ENCODE results near the gene LTF.

Gene LTF

GRCh38 chr3:46464326-46465195, at the start of gene LTF:
Gene LTF (minus strand): TSS chr3:46464905. CDS start chr3:46464867, 38 bp downstream.
- no peak for TF ChIP-seq CTCF (IDR thresholded peaks at IDR 0.05; ENCODE audit: low read length, missing control alignments)
- no peak for DNase-seq (ENCODE audit: low read depth)
- H3K4me3 ChIP-seq (replicated peaks; ENCODE audit: low read depth, low read length): no peak within 1 kb of the TSS

- DNase-seq (ENCODE audit: low read depth): no peak
- H3K4me3 ChIP-seq (replicated peaks; ENCODE audit: low read depth, low read length): no peak overlapping the region
- TF ChIP-seq CTCF (IDR thresholded peaks at IDR 0.05; ENCODE audit: low read length, missing control alignments): no peak
These were observed 47.6 kb upstream of the LTF start for GRCh38 chr3:46512191-46512749.

- DNase-seq (ENCODE audit: low read depth): no peak
- TF ChIP-seq CTCF (IDR thresholded peaks at IDR 0.05; ENCODE audit: low read length, missing control alignments): no peak
- H3K4me3 ChIP-seq (replicated peaks; ENCODE audit: low read depth, low read length): no peak overlapping the region
These were observed 45.0 kb upstream of the LTF start for GRCh38 chr3:46509661-46510187.

DNA sequence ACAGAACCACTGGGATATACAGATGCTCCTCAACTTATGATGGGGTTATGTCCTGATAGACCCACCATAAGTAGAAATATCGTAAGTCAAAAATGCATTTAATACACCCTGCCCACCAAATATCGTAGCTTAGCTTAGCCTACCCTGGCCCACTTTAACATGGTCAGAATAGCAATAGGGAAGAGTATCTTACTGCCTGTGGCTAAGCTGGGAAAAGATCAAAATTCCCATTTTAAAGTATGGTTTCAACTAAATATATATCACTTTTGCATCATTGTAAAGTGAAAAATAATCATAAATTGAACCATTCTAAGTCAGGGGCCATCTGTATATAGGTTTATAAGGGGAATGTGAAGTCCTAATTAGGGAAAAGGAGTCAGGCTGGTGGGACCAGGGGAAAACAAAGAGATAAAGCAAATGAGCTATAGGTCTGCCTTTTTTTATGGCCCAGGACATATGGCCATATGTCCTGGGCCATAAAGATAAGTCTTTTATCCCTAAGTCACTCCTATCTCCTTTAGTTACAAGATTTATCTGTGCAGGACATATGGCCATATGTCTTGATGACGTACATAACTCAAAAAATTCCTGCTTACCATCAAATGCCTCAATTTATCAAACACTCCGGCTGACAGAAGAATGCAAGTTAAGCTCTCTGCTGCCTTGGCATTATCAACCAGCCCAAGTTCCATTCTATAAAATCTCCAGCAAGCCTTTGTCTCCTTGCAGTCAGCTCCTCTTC, 44.3 kb upstream of the LTF start:
- DNase-seq (ENCODE audit: low read depth): no peak
- no peak overlapping the region for H3K4me3 ChIP-seq (replicated peaks; ENCODE audit: low read depth, low read length)
- TF ChIP-seq CTCF (IDR thresholded peaks at IDR 0.05; ENCODE audit: low read length, missing control alignments): no peak

GRCh38 chr3:46506526-46506925, 41.8 kb upstream of the LTF start:
- H3K4me3 ChIP-seq (replicated peaks; ENCODE audit: low read depth, low read length): no peak overlapping the region
- no peak for DNase-seq (ENCODE audit: low read depth)
- no peak for TF ChIP-seq CTCF (IDR thresholded peaks at IDR 0.05; ENCODE audit: low read length, missing control alignments)

- DNase-seq (ENCODE audit: low read depth): no peak
These were observed 41.2 kb upstream of the LTF start for GRCh38 chr3:46505953-46506352.

More at GRCh38 chr3:46505953-46506352, 41.2 kb upstream of the LTF start:
- no peak for TF ChIP-seq CTCF (IDR thresholded peaks at IDR 0.05; ENCODE audit: low read length, missing control alignments)
- H3K4me3 ChIP-seq (replicated peaks; ENCODE audit: low read depth, low read length): no peak overlapping the region

Data from fibroblast of pulmonary artery (primary cell).